OCI-LY1 (cell line): ENCODE measurements around the gene SLC1A2.

Experiments
- CTCF ChIP-seq: fragments of 200-600 bp; sonication (generic), shearing (Covaris generic); IDR thresholded peaks from 2 replicates; pipeline ENCODE4 v1.5.1; 2017; ENCODE audit warnings: mild to moderate bottlenecking, antibody characterized with exemption, low read length, moderate library complexity, mixed read lengths
- EZH2 ChIP-seq: fragments of 200-600 bp; sonication (generic), shearing (Covaris generic); IDR thresholded peaks from 2 replicates; pipeline ENCODE4 v1.8.0; 2017; ENCODE audit warnings: borderline replicate concordance, mixed run types, mild to moderate bottlenecking, antibody characterized with exemption, low read length, moderate library complexity, mixed read lengths

GRCh38 chr11:35413598-35413997 is 5.8 kb downstream of the SLC1A2 start:
- TF ChIP-seq CTCF, result no peak
- no peak for TF ChIP-seq EZH2
